ENCODE results near the gene HIF1A. TPM values are rescaled to one million over a fixed set of nuclear protein-coding genes. Genes with fewer than 3 reads are reported as not detected.

Gene HIF1A
- total and polyA plus RNA-seq, 2 experiments from 2014 or later = 113 to 242 TPM

DNA sequence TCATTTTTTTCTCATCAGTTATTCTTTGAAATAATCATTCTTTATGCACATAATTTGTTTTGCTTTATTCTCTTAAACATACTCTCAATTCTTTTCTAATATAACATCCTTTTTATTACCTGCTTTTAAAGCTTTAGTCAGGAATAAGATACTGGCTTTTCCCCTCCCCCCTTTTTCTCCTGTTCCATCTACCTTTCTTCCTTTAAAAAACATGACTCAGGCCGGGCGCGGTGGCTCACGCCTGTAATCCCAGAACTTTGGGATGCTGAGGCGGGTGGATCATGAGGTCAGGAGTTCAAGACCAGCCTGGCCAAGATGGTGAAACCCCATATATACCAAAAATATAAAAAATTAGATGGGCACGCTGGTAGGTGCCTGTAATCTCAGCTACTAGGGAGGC, 25.4 kb downstream of the HIF1A start:
- Histone ChIP-seq H3K79me2 (replicated peaks; ENCODE audit: insufficient read depth) (peaks cover 99% of the 10 kb centered on the region), H3K4me3 (no peak overlapping the region)

DNA sequence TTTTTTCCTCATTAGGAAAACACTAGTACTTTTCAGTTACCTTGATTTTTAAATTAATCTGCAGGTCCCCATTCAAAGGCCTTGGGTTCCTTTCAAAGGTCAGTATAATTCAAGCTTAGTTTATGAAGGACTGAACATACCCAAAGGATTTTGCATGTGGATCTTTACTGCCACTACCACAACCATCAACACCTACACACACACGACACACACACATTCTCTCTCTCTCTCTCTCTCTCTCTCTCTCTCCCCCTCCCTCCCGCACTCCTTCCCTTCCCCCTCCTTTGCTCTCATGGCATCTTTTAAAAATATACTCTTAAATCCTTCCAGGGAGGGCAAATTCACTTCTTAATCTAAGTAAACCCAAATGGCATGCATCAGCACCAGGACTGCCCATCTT, 28.8 kb downstream of the HIF1A start:
- H3K79me2 ChIP-seq (replicated peaks; ENCODE audit: insufficient read depth) = peaks cover 94% of the 10 kb centered on the region
- H3F3A ChIP-seq (replicated peaks; ENCODE audit: low read depth) = no peaks in the 10 kb centered on the region
- H3K9me3 Mint-ChIP-seq = no peaks in the 10 kb centered on the region
- H4K20me1 ChIP-seq (replicated peaks; ENCODE audit: insufficient read depth) = peaks cover 41% of the 10 kb centered on the region
- DNase-seq (ENCODE audit: low spot score) (no peak), ATAC-seq (no peak)
- H3K4me3 ChIP-seq = no peak overlapping the region
- H3K4me3 Mint-ChIP-seq = no peak overlapping the region
- H3K27me3 ChIP-seq (ENCODE audit: insufficient read depth) = no peaks in the 10 kb centered on the region
- H3K36me3 Mint-ChIP-seq (ENCODE audit: low read depth) = peaks cover 82% of the 10 kb centered on the region
- no peak overlapping the region for H2AFZ ChIP-seq
- no peaks in the 10 kb centered on the region for H3K9me2 ChIP-seq (ENCODE audit: insufficient read depth)
- H3K4me2 ChIP-seq = no peak overlapping the region
- no peaks in the 10 kb centered on the region for H3K27me3 Mint-ChIP-seq (ENCODE audit: insufficient read depth, low read depth, poor library complexity)
- H3K27ac Mint-ChIP-seq = no peak overlapping the region
- H3K4me1 ChIP-seq (ENCODE audit: insufficient read depth) = peaks cover 15% of the 10 kb centered on the region
- H3K36me3 ChIP-seq (ENCODE audit: insufficient read depth) = peaks cover 69% of the 10 kb centered on the region
- peaks cover 14% of the 10 kb centered on the region for H3K4me1 Mint-ChIP-seq
- no peak for TF ChIP-seq JUNB (IDR thresholded peaks at IDR 0.05; ENCODE audit: unreplicated experiment)
- H3K27ac ChIP-seq (ENCODE audit: low read depth) = no peak overlapping the region

More for the DNA sequence above, 25.4 kb downstream of the HIF1A start:
- Histone ChIP-seq H3K9me2 (ENCODE audit: insufficient read depth) (no peaks in the 10 kb centered on the region), H3K36me3 (ENCODE audit: insufficient read depth) (peaks cover 41% of the 10 kb centered on the region), H2AFZ (no peak overlapping the region), H3K27ac (ENCODE audit: low read depth) (peak overlapping the region; percentile 46; the same call in 1 of the 2 replicates), H3K4me2 (no peak overlapping the region), H3K4me1 (ENCODE audit: insufficient read depth) (peaks cover 44% of the 10 kb centered on the region), H3K27me3 (ENCODE audit: insufficient read depth) (no peaks in the 10 kb centered on the region), H3F3A (replicated peaks; ENCODE audit: low read depth) (no peaks in the 10 kb centered on the region), H4K20me1 (replicated peaks; ENCODE audit: insufficient read depth) (peaks cover 53% of the 10 kb centered on the region)
- peaks cover 38% of the 10 kb centered on the region for H3K4me1 Mint-ChIP-seq
- no peaks in the 10 kb centered on the region for H3K27me3 Mint-ChIP-seq (ENCODE audit: insufficient read depth, low read depth, poor library complexity)
- ATAC-seq (no peak), DNase-seq (ENCODE audit: low spot score) (no peak)
- H3K9me3 Mint-ChIP-seq = no peaks in the 10 kb centered on the region
- peaks cover 48% of the 10 kb centered on the region for H3K36me3 Mint-ChIP-seq (ENCODE audit: low read depth)
- H3K4me3 Mint-ChIP-seq = no peak overlapping the region
- H3K27ac Mint-ChIP-seq = peak overlapping the region; percentile 47; the same call in 1 of the 2 replicates
- TF ChIP-seq, protein P1, sequence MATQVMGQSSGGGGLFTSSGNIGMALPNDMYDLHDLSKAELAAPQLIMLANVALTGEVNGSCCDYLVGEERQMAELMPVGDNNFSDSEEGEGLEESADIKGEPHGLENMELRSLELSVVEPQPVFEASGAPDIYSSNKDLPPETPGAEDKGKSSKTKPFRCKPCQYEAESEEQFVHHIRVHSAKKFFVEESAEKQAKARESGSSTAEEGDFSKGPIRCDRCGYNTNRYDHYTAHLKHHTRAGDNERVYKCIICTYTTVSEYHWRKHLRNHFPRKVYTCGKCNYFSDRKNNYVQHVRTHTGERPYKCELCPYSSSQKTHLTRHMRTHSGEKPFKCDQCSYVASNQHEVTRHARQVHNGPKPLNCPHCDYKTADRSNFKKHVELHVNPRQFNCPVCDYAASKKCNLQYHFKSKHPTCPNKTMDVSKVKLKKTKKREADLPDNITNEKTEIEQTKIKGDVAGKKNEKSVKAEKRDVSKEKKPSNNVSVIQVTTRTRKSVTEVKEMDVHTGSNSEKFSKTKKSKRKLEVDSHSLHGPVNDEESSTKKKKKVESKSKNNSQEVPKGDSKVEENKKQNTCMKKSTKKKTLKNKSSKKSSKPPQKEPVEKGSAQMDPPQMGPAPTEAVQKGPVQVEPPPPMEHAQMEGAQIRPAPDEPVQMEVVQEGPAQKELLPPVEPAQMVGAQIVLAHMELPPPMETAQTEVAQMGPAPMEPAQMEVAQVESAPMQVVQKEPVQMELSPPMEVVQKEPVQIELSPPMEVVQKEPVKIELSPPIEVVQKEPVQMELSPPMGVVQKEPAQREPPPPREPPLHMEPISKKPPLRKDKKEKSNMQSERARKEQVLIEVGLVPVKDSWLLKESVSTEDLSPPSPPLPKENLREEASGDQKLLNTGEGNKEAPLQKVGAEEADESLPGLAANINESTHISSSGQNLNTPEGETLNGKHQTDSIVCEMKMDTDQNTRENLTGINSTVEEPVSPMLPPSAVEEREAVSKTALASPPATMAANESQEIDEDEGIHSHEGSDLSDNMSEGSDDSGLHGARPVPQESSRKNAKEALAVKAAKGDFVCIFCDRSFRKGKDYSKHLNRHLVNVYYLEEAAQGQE (IDR thresholded peaks at IDR 0.05; ENCODE audit: unreplicated experiment) = no peak
- TF ChIP-seq EZH2phosphoT487 (IDR thresholded peaks at IDR 0.05; ENCODE audit: unreplicated experiment) (no peak), POLR2AphosphoS5 (IDR thresholded peaks at IDR 0.05; ENCODE audit: low read depth) (no peak), STAT1 (IDR thresholded peaks at IDR 0.05; ENCODE audit: unreplicated experiment) (no peak), NANOG (IDR thresholded peaks at IDR 0.05; ENCODE audit: borderline replicate concordance) (no peak)
- TF ChIP-seq, protein P2, sequence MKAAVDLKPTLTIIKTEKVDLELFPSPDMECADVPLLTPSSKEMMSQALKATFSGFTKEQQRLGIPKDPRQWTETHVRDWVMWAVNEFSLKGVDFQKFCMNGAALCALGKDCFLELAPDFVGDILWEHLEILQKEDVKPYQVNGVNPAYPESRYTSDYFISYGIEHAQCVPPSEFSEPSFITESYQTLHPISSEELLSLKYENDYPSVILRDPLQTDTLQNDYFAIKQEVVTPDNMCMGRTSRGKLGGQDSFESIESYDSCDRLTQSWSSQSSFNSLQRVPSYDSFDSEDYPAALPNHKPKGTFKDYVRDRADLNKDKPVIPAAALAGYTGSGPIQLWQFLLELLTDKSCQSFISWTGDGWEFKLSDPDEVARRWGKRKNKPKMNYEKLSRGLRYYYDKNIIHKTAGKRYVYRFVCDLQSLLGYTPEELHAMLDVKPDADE (IDR thresholded peaks at IDR 0.05) = no peak
